Stimulated activated CD4-positive, alpha-beta T cell treated with anti-CD3 and anti-CD28 coated beads, Interleukin-4, amount 100 ng/mL, for 4 hours (primary cell): ENCODE measurements around the gene TNFRSF4.
"Not testable (repeated sequence)": the region's sequence is repeated elsewhere in the genome, so short reads cannot be mapped to it uniquely, and the experiment has no call there.

Experiments
- DNase-seq, 2 experiments: peaks; one replicate each; pipeline ENCODE4 v3.0.0-alpha.2; 2020

Gene TNFRSF4

GRCh38 chr1:1213345-1214265 lies at the start of gene TNFRSF4:
Gene TNFRSF4 (minus strand): TSS chr1:1214153. CDS start chr1:1214127, 26 bp downstream.
- DNase-seq: peak; percentile 62 to 74

- no peak for DNase-seq
Measured at GRCh38 chr1:1262758-1263157, 48.8 kb upstream of the TNFRSF4 start.

GRCh38 chr1:1262071-1262470 lies 48.1 kb upstream of the TNFRSF4 start:
- no peak for DNase-seq

- DNase-seq: no peak
Measured at GRCh38 chr1:1260843-1261560, 47.0 kb upstream of the TNFRSF4 start.

GRCh38 chr1:1259951-1260600 lies 46.1 kb upstream of the TNFRSF4 start:
- no peak for DNase-seq

- DNase-seq: no peak
Measured at GRCh38 chr1:1259540-1259939, 45.6 kb upstream of the TNFRSF4 start.

- no peak for DNase-seq
Measured at GRCh38 chr1:1259119-1259488, 45.2 kb upstream of the TNFRSF4 start.

- no peak for DNase-seq
Measured at GRCh38 chr1:1256956-1257871, 43.3 kb upstream of the TNFRSF4 start.

- no peak for DNase-seq
Measured at GRCh38 chr1:1255611-1256010, 41.7 kb upstream of the TNFRSF4 start.

GRCh38 chr1:1255078-1255477 lies 41.1 kb upstream of the TNFRSF4 start:
- DNase-seq: no peak

GRCh38 chr1:1254667-1254998 lies 40.7 kb upstream of the TNFRSF4 start:
- no peak for DNase-seq

- no peak for DNase-seq
Measured at GRCh38 chr1:1253972-1254666, 40.2 kb upstream of the TNFRSF4 start.

GRCh38 chr1:1253314-1253713 lies 39.4 kb upstream of the TNFRSF4 start:
- no peak for DNase-seq

GRCh38 chr1:1250786-1251284 lies 36.9 kb upstream of the TNFRSF4 start:
- DNase-seq: peak; percentile 55 to 77

- not testable (repeated sequence) for DNase-seq
Measured at GRCh38 chr1:1248009-1248913, 34.3 kb upstream of the TNFRSF4 start.

GRCh38 chr1:1247341-1247913 lies 33.5 kb upstream of the TNFRSF4 start:
- no peak for DNase-seq

- DNase-seq: no peak
Measured at GRCh38 chr1:1246577-1247340, 32.8 kb upstream of the TNFRSF4 start, which contains the start of gene C1QTNF12. Gene C1QTNF12 (minus strand): TSS chr1:1246722. CDS start chr1:1246690, 32 bp downstream.

GRCh38 chr1:1245817-1246576 lies 32.0 kb upstream of the TNFRSF4 start:
- no peak for DNase-seq
